MG63 (cell line): ENCODE measurements around the gene CCDC33. TPM values are rescaled to one million over a fixed set of nuclear protein-coding genes. Genes with fewer than 3 reads are reported as not detected.
A peak's percentile ranks its signal among the peaks of the same experiment; 100 is the strongest.

Source experiments
- DNase-seq: peaks from one replicate; pipeline ENCODE4 v3.0.0-alpha.2; 2020
- H3K27me3 ChIP-seq: fragments of 250-450 bp; sonication (Bioruptor Pico); 2 replicates; pipeline ENCODE4 v1.5.1; 2020; ENCODE audit warnings: mild to moderate bottlenecking, moderate library complexity
- H3K36me3 ChIP-seq: fragments of 250-450 bp; sonication (Bioruptor Pico); 2 replicates; pipeline ENCODE4 v1.5.1; 2020; ENCODE audit warnings: mild to moderate bottlenecking, moderate library complexity
- H3K4me3 ChIP-seq: fragments of 250-450 bp; sonication (Bioruptor Pico); 2 replicates; pipeline ENCODE4 v1.5.1; 2020; ENCODE audit warnings: mild to moderate bottlenecking, moderate library complexity
- H3K9me3 ChIP-seq: fragments of 250-450 bp; sonication (Bioruptor Pico); 2 replicates; pipeline ENCODE4 v1.5.1; 2020; ENCODE audit warnings: mild to moderate bottlenecking, moderate library complexity
- total RNA-seq: library from RNA; depleted of rRNA; stranded (reverse); fragments of >200 nt; shearing (Covaris generic); gene quantifications from 2 replicates; pipeline ENCODE4 v1.2.3, GENCODE V29; 2014; ENCODE audit warnings: low replicate concordance

The CCDC33 gene
- total RNA-seq, 1 experiment from 2014 or later: not detected

- Histone ChIP-seq H3K9me3 (no peaks in the 10 kb centered on the region), H3K27me3 (no peaks in the 10 kb centered on the region), H3K4me3 (peak overlapping the region; percentile 84), H3K36me3 (no peaks in the 10 kb centered on the region; the same call in 1 of the 2 replicates)
- peak; percentile 87 for DNase-seq
Measured at GRCh38 chr15:74365598-74366445, 129.7 kb downstream of the CCDC33 start.

GRCh38 chr15:74367296-74367854 is 131.2 kb downstream of the CCDC33 start, which contains the start of gene CYP11A1:
CYP11A1 (minus strand) TSS chr15:74367646; CDS start chr15:74367585, 61 bp downstream.
- Histone ChIP-seq H3K36me3 (no peaks in the 10 kb centered on the region; the same call in 1 of the 2 replicates), H3K27me3 (no peaks in the 10 kb centered on the region), H3K9me3 (no peaks in the 10 kb centered on the region), H3K4me3 (peak within 1 kb of the TSS; percentile 84)
- DNase-seq: no peak

- Histone ChIP-seq H3K36me3 (no peaks in the 10 kb centered on the region; the same call in 1 of the 2 replicates), H3K4me3 (no peak overlapping the region), H3K27me3 (no peaks in the 10 kb centered on the region), H3K9me3 (no peaks in the 10 kb centered on the region)
- no peak for DNase-seq
Measured at GRCh38 chr15:74368121-74368520, 132.0 kb downstream of the CCDC33 start.

DNA sequence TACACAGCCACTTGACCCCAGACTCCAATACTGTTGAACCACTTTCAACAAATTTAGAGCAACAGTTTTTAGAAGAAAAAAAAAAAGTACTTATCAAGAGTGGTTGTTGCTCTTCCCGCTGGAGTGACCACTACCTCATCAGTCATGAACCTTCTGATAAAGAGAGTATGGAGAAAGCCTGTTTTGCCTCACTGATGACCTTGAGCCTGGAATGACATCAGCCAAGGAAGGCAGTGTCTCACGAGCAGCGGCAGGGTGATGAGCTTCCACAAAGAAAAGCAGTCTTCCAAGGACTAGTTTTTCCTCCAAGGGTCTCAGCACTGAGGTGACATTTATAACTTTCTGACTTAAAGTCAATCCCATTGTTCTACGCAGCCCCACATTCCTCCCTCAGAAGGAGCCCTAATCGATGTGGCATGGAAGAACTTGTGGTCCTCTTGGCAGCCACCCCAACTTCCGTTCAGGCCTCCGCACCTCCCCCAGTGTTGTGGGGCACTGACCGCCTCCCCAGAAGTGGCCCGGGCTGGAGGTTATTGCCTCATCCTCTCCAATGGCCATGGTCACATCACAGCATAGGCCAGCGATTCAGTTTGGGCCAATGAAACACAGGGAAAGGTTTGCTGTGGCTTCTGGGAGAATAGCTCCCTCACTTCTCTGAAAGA is 133.1 kb downstream of the CCDC33 start:
- Histone ChIP-seq H3K27me3 (no peaks in the 10 kb centered on the region), H3K9me3 (no peaks in the 10 kb centered on the region), H3K4me3 (no peak overlapping the region), H3K36me3 (no peaks in the 10 kb centered on the region; the same call in 1 of the 2 replicates)
- DNase-seq: no peak

DNA sequence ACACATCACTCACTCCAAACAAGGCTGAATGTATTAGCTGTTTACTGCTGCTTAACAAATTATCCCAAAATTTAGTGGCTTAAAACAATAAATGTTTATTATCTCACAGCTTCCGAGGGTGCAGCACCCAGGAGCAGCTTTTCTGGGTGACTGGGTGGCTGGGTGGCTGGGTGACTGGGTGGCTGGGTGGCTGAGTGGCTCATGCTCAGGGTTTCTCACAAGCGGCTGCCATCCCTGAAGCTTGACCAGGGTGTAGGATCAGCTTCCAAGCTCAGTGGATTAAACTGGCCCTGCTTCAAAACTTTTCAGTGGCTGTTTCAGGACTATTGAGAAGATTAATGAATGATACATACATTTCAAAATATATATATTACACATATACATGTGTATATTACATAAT is 133.6 kb downstream of the CCDC33 start:
- Histone ChIP-seq H3K4me3 (no peak overlapping the region), H3K9me3 (no peaks in the 10 kb centered on the region), H3K36me3 (no peaks in the 10 kb centered on the region; the same call in 1 of the 2 replicates), H3K27me3 (no peaks in the 10 kb centered on the region; the same call in 1 of the 2 replicates)
- no peak for DNase-seq

- Histone ChIP-seq H3K27me3 (no peaks in the 10 kb centered on the region; the same call in 1 of the 2 replicates), H3K36me3 (no peaks in the 10 kb centered on the region; the same call in 1 of the 2 replicates), H3K9me3 (no peaks in the 10 kb centered on the region), H3K4me3 (no peak overlapping the region)
- no peak for DNase-seq
Measured at GRCh38 chr15:74370471-74370870, 134.3 kb downstream of the CCDC33 start.

DNA sequence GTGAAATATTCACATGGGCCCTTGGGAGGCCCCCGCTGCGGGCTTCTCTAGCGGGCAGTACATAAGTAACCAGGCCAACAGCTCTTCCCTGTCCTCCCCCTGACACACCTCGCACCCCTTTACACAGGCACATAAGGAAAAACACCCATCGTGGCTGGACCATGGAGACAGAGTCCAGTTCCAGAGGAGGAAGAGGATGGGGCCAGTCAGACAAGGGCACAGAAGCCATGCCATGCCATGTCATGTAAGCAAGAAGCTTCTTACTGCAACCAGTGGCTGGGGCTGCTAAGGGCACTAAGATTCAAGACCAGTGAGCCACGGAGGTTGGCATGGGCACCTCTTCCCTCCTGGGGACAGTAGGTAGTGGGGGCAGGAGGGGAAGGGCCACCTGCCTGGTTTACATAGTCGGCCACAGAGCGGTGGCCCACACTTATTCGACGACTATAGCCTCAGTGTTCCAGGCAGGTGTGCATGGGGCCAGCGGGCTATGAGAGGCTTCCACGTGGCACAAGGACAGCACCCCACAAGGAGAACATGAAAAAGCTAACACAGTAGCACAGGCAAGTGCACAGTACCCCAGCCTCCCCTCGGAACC is 137.0 kb downstream of the CCDC33 start:
- no peaks in the 10 kb centered on the region; the same call in 1 of the 2 replicates for H3K27me3 ChIP-seq
- H3K4me3 ChIP-seq: no peak overlapping the region
- H3K9me3 ChIP-seq: no peaks in the 10 kb centered on the region
- no peak for DNase-seq
- H3K36me3 ChIP-seq: no peaks in the 10 kb centered on the region

DNA sequence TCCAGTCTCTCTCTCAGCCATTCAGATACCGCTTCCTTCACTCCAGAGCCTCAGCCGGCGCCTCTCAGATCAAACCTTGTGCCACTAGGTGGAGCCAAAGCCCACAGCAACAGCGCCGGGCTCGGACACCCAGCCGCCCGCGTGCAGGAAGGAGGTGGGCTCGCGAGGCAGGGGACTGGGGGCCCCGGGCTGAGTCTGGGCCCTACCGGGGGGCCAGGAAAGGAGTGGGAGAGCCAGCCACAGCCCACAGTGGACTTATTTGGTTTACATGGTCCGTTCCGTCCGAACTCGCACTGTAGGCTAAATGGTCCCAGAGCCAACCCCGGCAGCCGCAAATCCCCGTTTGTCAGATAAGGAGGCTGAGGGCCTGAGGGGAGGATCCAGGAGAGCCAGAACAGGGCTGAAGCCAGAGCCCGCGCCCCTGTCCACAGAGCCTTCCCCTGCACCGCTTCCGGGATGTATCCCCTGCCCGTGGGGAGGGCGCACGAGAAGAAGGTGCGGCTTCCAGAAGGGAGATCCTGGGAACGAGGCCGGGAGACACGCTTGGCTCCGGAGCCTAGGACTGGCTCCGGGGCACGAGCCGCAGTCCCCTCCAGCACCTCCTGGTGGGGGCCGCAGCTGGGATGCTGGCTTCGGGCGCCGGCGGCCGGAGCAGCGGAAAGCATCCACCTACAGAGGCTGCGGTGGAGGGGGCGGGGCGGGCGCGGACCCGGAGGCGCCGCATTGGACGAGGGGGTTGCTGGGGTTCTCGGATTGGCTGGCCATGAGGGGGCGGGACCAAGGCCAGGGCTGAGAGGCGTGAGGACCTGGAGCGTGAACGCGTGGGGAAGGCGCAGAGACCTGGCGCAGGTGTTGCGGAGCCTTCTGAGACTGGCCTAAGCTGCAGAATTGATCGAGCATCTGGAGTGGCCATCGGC is 137.9 kb downstream of the CCDC33 start:
- no peaks in the 10 kb centered on the region for H3K36me3 ChIP-seq
- no peaks in the 10 kb centered on the region; the same call in 1 of the 2 replicates for H3K27me3 ChIP-seq
- DNase-seq: peak; percentile 90
- no peaks in the 10 kb centered on the region for H3K9me3 ChIP-seq
- peak overlapping the region; percentile 56 for H3K4me3 ChIP-seq

DNA sequence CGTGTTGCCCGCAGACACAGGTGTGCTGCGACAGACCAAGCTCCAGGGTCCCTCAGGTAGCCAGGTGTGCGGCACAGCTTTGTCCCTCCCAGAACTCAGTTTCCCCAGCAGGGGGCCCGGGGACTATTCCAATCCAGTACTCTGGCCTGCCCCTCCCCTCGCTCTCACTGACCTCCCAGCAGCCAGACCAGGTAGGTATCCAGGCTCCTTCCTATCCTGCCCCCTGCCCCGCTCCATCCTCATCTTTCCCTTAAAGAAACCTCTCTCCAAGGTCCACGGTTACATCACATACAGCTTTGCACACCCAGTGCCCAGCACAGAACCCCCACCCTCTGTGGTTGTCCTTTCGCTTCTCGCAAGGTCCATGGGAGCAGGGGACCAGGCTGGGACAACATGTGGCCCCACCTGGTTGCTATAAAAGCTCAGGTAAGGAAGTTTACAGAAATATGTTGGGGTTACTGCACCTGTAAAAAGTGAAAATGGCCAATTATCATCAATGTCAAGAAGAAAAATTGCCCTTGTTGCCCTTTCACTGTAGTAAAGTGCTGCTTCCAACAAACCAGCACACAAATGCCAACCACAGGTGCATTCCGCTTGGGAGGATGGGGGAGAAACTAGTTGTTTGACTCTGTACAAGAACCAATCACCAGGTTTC is 138.6 kb downstream of the CCDC33 start:
- no peak for DNase-seq
- Histone ChIP-seq H3K4me3 (peak overlapping the region; percentile 56), H3K9me3 (no peaks in the 10 kb centered on the region), H3K36me3 (no peaks in the 10 kb centered on the region), H3K27me3 (no peaks in the 10 kb centered on the region; the same call in 1 of the 2 replicates)

DNA sequence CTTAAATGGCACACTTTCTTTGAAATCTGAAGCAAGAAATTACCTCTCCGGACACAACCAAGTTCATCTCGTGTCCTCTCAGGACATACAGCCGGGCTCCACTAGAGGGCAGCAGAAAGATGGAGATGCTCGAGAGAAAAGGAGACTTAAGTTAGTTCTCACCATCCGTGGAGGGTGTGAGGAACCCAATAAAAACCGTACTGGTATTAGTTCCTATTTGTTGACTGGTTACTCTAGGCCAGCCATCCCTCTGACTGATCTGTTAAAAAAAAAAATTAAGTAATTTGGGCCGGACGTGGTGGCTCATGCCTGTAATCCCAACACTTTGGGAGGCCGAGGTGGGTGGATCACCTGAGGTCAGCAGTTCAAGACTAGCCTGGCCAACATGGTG is 139.2 kb downstream of the CCDC33 start:
- H3K36me3 ChIP-seq: no peaks in the 10 kb centered on the region
- no peak overlapping the region for H3K4me3 ChIP-seq
- peak; percentile 66 for DNase-seq
- no peaks in the 10 kb centered on the region; the same call in 1 of the 2 replicates for H3K27me3 ChIP-seq
- no peaks in the 10 kb centered on the region for H3K9me3 ChIP-seq

- no peak for DNase-seq
- Histone ChIP-seq H3K9me3 (no peaks in the 10 kb centered on the region), H3K27me3 (no peaks in the 10 kb centered on the region; the same call in 1 of the 2 replicates), H3K4me3 (no peak overlapping the region), H3K36me3 (no peaks in the 10 kb centered on the region)
Measured at GRCh38 chr15:74376226-74376625, 140.1 kb downstream of the CCDC33 start.

DNA sequence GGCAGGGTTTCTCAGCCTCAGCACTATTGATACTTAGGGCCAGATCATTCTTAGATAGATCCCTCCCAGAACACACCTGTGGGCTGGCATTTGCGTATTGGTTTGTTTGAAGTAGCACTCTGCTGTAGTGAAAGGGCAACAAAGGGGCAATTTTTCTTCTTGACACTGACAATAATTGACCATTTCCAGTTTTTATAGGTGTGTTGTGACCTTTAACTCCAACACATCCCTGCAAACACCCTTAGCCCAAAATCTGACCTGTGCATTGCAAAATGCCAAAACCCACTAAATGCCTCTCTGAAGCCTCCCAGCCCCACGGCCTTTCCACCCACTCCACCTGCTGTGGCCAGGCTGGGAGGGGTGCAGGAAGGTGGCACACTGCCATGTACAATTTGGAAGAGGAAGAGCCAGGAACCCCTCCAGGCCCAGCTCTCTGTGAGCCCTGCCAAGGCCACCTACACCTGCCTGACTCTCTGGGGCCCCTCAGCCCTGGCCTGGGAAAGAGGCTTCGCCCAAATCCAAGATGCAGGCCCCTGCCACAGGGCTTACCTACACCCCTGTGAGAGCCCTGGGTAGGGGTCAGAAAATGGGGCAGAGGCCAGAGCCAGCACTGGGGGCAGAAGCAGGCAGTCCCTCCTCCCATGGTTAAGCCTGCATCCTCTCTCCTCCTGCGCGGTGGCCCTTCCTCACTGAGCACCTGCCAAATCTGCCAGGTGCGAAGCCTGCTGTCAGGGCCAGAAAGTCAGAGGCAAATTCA is 140.9 kb downstream of the CCDC33 start:
- no peak overlapping the region for H3K4me3 ChIP-seq
- no peaks in the 10 kb centered on the region; the same call in 1 of the 2 replicates for H3K27me3 ChIP-seq
- DNase-seq: no peak

GRCh38 chr15:74377831-74378766 is 142.0 kb downstream of the CCDC33 start:
- H3K36me3 ChIP-seq: no peaks in the 10 kb centered on the region
- no peak for DNase-seq
- H3K27me3 ChIP-seq: no peaks in the 10 kb centered on the region; the same call in 1 of the 2 replicates

More for the DNA sequence above, 140.9 kb downstream of the CCDC33 start:
- Histone ChIP-seq H3K9me3 (no peaks in the 10 kb centered on the region), H3K36me3 (no peaks in the 10 kb centered on the region)

GRCh38 chr15:74378848-74379247 is 142.7 kb downstream of the CCDC33 start:
- H3K9me3 ChIP-seq: no peaks in the 10 kb centered on the region
- no peak for DNase-seq
- no peaks in the 10 kb centered on the region for H3K36me3 ChIP-seq
- no peaks in the 10 kb centered on the region; the same call in 1 of the 2 replicates for H3K27me3 ChIP-seq
- no peak overlapping the region for H3K4me3 ChIP-seq

More at GRCh38 chr15:74377831-74378766, 142.0 kb downstream of the CCDC33 start:
- Histone ChIP-seq H3K4me3 (no peak overlapping the region), H3K9me3 (no peaks in the 10 kb centered on the region)
